Panc1 (cell line): ENCODE measurements around the gene TEK. TPM values are rescaled to one million over a fixed set of nuclear protein-coding genes. Genes with fewer than 3 reads are reported as not detected.

ENCODE experiments used
- ATAC-seq: fragments of 200-7000 bp; cut with Tn5 transposase; 2 replicates; pipeline ENCODE4 v1.9.1; 2020; ENCODE audit warnings: mild to moderate bottlenecking, moderate library complexity
- BruUV-seq: library from RNA; stranded (reverse); fragments of 400-500 nt; replicated peaks from 2 replicates; lab custom pipeline; 2021; lab: Mats Ljungman, UMichigan
- CTCF ChIA-PET: fragments of 300-600 bp; sonication (Branson Sonifier 250); formaldehyde crosslinking; loops from one replicate; lab custom pipeline; 2022; ENCODE audit warnings: antibody characterized with exemption; lab: Charles Lee
- POLR2A ChIA-PET: fragments of 300-600 bp; sonication (Branson Sonifier 250); formaldehyde crosslinking; loops from one replicate; lab custom pipeline; 2022; ENCODE audit warnings: antibody characterized with exemption; lab: Charles Lee
- DNase-seq: peaks from one replicate; pipeline ENCODE4 v3.0.0-alpha.2; 2010; ENCODE audit warnings: low read depth, low spot score
- H3K27ac ChIP-seq: 2 replicates; pipeline ENCODE4 v1.5.1; 2011; ENCODE audit warnings: mild to moderate bottlenecking, low read length, inconsistent platforms
- H3K27me3 ChIP-seq: fragments of 200-500 bp; sonication (Bioruptor generic); 2 replicates; pipeline ENCODE4 v1.6.0; 2014; ENCODE audit warnings: low read length, inconsistent platforms; ENCODE audit not compliant: control insufficient read depth, insufficient read depth
- H3K36me3 ChIP-seq: fragments of 200-500 bp; sonication (Bioruptor generic); 2 replicates; pipeline ENCODE4 v1.5.1; 2014; ENCODE audit warnings: inconsistent platforms, mild to moderate bottlenecking, low read length, moderate library complexity; ENCODE audit not compliant: control insufficient read depth, insufficient read depth
- H3K4me1 ChIP-seq: 2 replicates; pipeline ENCODE4 v1.5.1; 2011; ENCODE audit warnings: inconsistent platforms, mild to moderate bottlenecking, low read length, moderate library complexity; ENCODE audit not compliant: control insufficient read depth, insufficient read depth
- H3K4me3 ChIP-seq, 2 experiments: 2 replicates each; pipeline ENCODE4 v1.5.1; 2011 to 2012; ENCODE audit warnings: low read depth in 2 of 2, low read length in 2 of 2, mild to moderate bottlenecking in 2 of 2, inconsistent platforms in 1 of 2, moderate library complexity in 1 of 2
- H3K9me3 ChIP-seq: fragments of 200-500 bp; sonication (Bioruptor generic); 2 replicates; pipeline ENCODE4 v1.5.1; 2014; ENCODE audit warnings: low read depth, mild to moderate bottlenecking, inconsistent platforms, low read length, moderate library complexity; ENCODE audit not compliant: control insufficient read depth, insufficient read depth
- CTCF ChIP-seq: fragments of 450-650 bp; IDR thresholded peaks from 2 replicates; pipeline ENCODE4 v1.5.1; 2017; ENCODE audit warnings: mild to moderate bottlenecking
- POLR2AphosphoS5 ChIP-seq: IDR thresholded peaks from 2 replicates; pipeline ENCODE4 v1.6.1; 2012; ENCODE audit warnings: mild to moderate bottlenecking, low read depth, low read length, moderate library complexity
- REST ChIP-seq, 2 experiments: IDR thresholded peaks; 2 replicates each; pipeline ENCODE4 v1.6.1; 2011 to 2012; ENCODE audit warnings: low read depth in 2 of 2, control low read depth in 1 of 2, low read length in 1 of 2, mild to moderate bottlenecking in 1 of 2, moderate library complexity in 1 of 2; ENCODE audit not compliant: insufficient read depth in 1 of 2
- SIN3A ChIP-seq: IDR thresholded peaks from 2 replicates; pipeline ENCODE4 v1.6.1; 2012; ENCODE audit warnings: low read depth, mild to moderate bottlenecking, low read length, moderate library complexity, borderline replicate concordance; ENCODE audit not compliant: insufficient read depth
- TCF7L2 ChIP-seq: IDR thresholded peaks from 2 replicates; pipeline ENCODE4 v1.6.1; 2011; ENCODE audit warnings: mild to moderate bottlenecking, low read depth, low read length, inconsistent platforms
- in situ Hi-C: cut with HindIII; loops from 2 replicates; pipeline ENCODE4 v1.10.0; 2016; ENCODE audit warnings: low sequenced_read_pairs, low pct_unique_long_range_greater_than_20kb
- intact Hi-C: fragments of 100-400 bp; cut with micrococcal nuclease; formaldehyde crosslinking; loops from one replicate; pipeline ENCODE4 v1.10.0; 2022; ENCODE audit not compliant: unreplicated experiment
- total RNA-seq: library from RNA; stranded (reverse); gene quantifications from one replicate; pipeline ENCODE4 v1.2.1, GENCODE V29; 2021; ENCODE audit not compliant: unreplicated experiment

The TEK gene
- total RNA-seq, 1 experiment from 2014 or later: not detected

GRCh38 chr9:27204578-27204977 is 95.6 kb downstream of the TEK start:
- DNase-seq: no peak
- H3K36me3 ChIP-seq: no peaks in the 10 kb centered on the region
- intact Hi-C loops (no loop called here), in situ Hi-C loops (no loop called here)
- H3K27ac ChIP-seq: no peak overlapping the region
- BruUV-seq: no TSS peak
- ChIA-PET CTCF (no interaction called here), POLR2A (no interaction called here)
- no peaks in the 10 kb centered on the region for H3K4me1 ChIP-seq
- H3K4me3 ChIP-seq: no peak overlapping the region
- H3K9me3 ChIP-seq: no peaks in the 10 kb centered on the region
- H3K27me3 ChIP-seq: no peaks in the 10 kb centered on the region
- no peak for TF ChIP-seq CTCF
- no peak for TF ChIP-seq POLR2AphosphoS5
- no peak for TF ChIP-seq SIN3A
- TF ChIP-seq TCF7L2: no peak
- TF ChIP-seq REST (IDR thresholded peaks at IDR 0.05; ENCODE audit: insufficient read depth in 1 of 2, low read depth in 2 of 2, low read length in 1 of 2): no peak
- no peak for ATAC-seq

DNA sequence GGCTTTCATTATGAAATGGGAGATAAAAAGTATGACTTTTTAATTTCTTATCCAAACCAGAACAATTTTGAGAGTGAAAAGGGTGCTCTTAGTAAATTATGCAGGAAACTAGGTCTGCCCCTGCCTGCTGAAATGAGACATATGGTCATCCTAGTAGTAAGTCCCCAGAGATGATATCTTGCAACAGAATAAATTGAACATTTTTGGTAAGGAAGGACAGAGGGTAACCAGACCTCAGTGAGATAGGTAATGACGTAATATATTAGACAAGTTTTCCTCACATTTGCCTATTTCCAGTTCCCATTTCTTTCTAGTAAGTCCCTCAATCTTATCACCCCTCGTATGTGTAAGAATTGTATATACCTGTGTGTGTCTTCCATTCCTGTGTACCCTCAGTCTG is 96.2 kb downstream of the TEK start:
- DNase-seq: no peak
- intact Hi-C loops (no loop called here), in situ Hi-C loops (no loop called here)
- ChIA-PET POLR2A (no interaction called here), CTCF (no interaction called here)
- H3K9me3 ChIP-seq: no peaks in the 10 kb centered on the region
- no peak overlapping the region for H3K27ac ChIP-seq
- no peaks in the 10 kb centered on the region for H3K36me3 ChIP-seq
- no peak for ATAC-seq
- H3K27me3 ChIP-seq: no peaks in the 10 kb centered on the region
- TF ChIP-seq CTCF: no peak
- TF ChIP-seq SIN3A: no peak
- no peak for TF ChIP-seq REST (IDR thresholded peaks at IDR 0.05; ENCODE audit: insufficient read depth in 1 of 2, low read depth in 2 of 2, low read length in 1 of 2)
- no peak for TF ChIP-seq TCF7L2
- TF ChIP-seq POLR2AphosphoS5: no peak
- H3K4me1 ChIP-seq: no peaks in the 10 kb centered on the region
- no peak overlapping the region for H3K4me3 ChIP-seq
- BruUV-seq: no TSS peak
